ENCODE results near the gene SORCS1.

DNA sequence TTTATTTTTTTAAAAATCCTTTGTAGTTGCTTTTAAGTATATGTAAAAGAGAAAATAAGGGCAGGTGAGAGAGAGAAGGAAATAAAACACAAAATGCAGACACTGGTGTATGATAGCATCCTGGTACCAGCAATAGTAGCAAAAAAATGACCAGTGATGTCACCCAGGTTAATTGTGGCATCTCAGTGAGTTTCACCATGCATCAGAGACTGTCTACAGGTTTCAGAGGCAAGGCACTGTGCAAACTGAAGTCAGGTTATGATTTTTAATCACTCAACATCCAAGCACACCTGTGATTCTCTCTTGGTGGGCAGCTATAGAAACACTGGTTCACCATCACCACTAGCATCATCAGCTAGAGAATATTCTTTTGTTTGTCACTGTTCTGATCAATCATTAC, 509.3 kb downstream of the SORCS1 start:
- TF ChIP-seq BRCA1 (CRISPR knock-in tag; IDR thresholded peaks at IDR 0.05), result no peak
- TF ChIP-seq RBFOX2 (IDR thresholded peaks at IDR 0.05; ENCODE audit: low read depth, low read length), result no peak
- TF ChIP-seq, protein P1, sequence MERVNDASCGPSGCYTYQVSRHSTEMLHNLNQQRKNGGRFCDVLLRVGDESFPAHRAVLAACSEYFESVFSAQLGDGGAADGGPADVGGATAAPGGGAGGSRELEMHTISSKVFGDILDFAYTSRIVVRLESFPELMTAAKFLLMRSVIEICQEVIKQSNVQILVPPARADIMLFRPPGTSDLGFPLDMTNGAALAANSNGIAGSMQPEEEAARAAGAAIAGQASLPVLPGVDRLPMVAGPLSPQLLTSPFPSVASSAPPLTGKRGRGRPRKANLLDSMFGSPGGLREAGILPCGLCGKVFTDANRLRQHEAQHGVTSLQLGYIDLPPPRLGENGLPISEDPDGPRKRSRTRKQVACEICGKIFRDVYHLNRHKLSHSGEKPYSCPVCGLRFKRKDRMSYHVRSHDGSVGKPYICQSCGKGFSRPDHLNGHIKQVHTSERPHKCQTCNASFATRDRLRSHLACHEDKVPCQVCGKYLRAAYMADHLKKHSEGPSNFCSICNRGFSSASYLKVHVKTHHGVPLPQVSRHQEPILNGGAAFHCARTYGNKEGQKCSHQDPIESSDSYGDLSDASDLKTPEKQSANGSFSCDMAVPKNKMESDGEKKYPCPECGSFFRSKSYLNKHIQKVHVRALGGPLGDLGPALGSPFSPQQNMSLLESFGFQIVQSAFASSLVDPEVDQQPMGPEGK (CRISPR knock-in tag; IDR thresholded peaks at IDR 0.05), result no peak
- TF ChIP-seq NCOA1 (CRISPR knock-in tag; IDR thresholded peaks at IDR 0.05), result no peak

Data from HepG2 (cell line).